GM12873 (cell line): ENCODE measurements around the gene CRIM1.

ENCODE experiments used
- CTCF ChIP-seq: IDR thresholded peaks from 2 replicates; pipeline ENCODE4 v1.5.1; 2012; ENCODE audit warnings: low read depth, mild to moderate bottlenecking, moderate library complexity, low read length, control low read depth; ENCODE audit not compliant: insufficient read depth; ENCODE audit errors: missing control alignments

CRIM1 gene

DNA sequence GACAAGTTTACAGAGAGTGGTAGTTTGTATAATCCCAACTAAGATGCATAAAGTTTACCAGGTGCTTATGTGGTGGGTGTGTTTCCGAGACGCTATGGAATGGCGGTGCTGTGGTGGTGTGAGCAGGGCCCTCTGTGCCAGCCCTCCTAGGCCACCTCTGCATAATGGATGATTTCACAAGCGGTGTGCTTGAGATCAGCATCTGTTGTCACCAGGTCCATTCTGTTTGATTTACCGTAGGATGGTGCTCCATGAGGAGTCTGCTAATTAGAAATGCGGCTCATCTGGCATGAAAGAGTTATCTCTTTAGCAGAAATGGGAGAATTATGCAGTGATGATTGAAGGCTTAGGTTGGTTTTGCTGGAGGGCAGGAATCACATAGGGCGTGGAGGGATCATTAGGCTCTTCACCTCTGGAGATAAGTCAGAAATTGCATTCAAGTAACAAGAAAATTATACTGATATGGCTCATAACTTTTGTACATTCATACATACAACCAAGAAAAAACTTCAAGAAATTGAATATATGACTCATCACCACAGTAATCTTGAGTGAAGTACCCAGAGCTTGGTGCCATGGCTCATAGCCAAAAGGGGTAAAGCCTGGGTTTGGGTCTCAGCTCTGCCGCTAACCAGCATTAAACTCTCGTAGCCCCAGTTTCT is 41.4 kb downstream of the CRIM1 start:
- TF ChIP-seq CTCF: no peak

DNA sequence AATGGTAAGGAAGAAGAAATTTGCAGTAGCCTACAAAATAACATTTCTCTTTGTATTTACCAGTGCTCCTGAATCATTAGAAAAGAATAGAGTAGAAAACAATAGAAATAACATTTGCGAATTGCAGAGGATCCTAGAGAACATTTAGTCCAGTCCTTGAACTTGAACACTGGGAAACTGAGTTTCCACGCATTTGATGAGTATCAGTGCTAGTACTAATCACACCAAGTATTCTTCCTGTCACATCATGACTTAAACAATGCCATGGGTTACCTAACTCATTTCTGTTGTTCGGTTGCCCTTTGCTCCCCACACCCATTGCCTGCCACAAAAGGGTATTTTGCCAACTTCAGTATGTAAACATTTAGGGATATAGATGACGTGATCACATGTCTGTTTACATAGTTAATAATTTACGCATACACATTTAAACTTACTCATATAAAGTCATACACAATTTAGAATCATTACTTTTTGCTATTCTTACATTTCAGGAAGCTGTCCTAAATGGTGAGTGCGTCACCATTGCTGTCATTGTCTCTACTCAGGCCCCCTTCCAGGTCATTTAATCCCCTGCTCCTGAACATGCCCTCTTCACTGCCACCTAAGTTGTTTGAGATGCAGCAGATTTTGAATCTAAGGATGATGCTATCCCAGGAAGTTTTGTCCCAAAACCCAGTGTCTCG is 42.3 kb downstream of the CRIM1 start:
- TF ChIP-seq CTCF: no peak

- TF ChIP-seq CTCF: no peak
Measured at GRCh38 chr2:36399050-36399449, 43.5 kb downstream of the CRIM1 start.

DNA sequence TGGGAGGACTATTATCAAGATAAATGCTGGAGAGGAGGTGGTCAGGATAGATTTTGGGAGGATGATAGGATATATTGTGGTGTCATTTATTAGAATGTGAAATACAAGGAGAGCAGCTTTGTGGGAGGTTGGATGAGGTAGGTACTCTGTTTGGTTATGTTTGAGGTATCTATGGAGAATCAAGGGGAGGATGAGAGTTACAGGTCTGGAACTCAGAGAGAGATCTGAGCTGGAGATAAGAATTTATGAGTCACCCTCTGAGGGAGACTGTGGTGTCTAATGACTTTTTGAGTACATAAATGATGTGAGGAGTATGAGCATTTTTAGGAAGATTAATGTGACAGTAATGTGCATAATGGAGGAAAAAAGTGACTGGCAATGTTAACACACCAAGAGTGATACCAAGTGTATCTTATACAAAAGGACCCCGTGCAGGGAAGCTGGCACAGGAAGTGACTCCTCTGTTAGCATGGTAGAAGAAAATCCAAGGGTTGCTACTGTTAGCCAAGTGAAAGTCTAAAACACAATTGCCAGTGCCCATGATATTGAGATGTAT is 48.2 kb downstream of the CRIM1 start:
- TF ChIP-seq CTCF: no peak

DNA sequence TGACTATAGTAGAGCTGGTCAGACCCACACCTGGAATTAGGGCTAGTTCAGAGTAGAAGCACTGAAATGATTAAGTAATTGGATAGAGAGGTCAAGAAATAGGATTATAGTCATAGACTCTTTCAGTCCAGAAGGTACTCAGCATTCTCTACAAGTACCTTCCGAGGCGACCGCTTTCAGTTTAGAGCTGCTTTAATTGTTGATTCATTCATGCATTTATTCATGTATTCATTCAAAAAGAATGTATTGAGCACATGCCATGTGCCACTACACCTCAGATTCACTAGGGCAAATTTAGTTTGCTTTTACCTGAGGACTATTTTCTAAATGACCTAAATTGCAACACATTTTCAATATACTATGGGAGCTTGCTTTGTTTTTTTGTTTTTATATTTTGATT is 48.7 kb downstream of the CRIM1 start:
- TF ChIP-seq CTCF: no peak

GRCh38 chr2:36404754-36405153 is 49.2 kb downstream of the CRIM1 start:
- no peak for TF ChIP-seq CTCF

DNA sequence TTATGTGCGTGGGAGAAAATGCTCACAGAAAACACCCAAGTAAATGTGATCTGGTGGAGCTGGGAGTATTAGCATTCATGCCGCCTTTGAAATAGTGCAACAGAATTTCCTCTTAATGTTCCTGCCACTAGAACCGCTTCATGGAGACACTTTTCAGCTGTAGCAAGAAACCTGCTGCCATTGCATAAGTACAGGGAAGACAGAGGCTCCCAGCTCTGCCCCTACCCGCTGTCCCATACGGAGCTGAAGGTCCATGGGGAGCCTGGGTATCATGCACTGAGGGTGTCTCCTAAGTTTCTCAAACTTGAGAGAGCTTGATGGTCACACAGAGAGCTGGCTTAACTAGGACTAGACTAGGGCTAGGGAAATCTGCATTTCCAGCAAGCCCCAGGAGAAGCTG is 49.6 kb downstream of the CRIM1 start:
- no peak for TF ChIP-seq CTCF
